GM12875 (cell line): ENCODE data around the gene ETV7.

Experiments used
- H3K4me3 ChIP-seq: one replicate; pipeline ENCODE4 v1.5.1; 2011; ENCODE audit warnings: low read depth, low read length, control low read depth
- TF ChIP-seq, protein P1 (sequence below): IDR thresholded peaks from 2 replicates; pipeline ENCODE4 v1.5.1; 2011; ENCODE audit warnings: low read depth, mild to moderate bottlenecking, control low read depth, inconsistent platforms, low read length, moderate library complexity, borderline replicate concordance; ENCODE audit not compliant: insufficient read depth

The ETV7 gene

DNA sequence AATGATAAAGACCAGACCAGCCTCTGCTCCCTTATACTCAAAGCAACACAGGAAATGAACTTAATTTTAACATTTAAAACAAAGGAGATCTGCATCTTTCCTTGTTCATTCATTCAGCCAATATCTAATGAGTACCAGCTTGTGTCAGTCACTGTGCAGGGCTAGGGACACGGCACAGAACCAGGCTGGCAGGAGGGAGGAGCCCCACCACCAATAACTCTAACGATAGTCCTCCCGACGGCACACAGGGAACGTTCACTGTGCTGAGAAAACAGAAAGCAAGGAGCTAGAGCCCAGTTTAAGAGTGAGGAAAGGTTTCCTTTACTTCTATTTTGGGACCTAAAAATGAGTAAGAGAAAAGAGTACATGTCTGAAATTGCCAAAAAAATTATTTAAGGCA, 9.9 kb downstream of the ETV7 start:
- no peak overlapping the region for H3K4me3 ChIP-seq
- TF ChIP-seq, protein P1, sequence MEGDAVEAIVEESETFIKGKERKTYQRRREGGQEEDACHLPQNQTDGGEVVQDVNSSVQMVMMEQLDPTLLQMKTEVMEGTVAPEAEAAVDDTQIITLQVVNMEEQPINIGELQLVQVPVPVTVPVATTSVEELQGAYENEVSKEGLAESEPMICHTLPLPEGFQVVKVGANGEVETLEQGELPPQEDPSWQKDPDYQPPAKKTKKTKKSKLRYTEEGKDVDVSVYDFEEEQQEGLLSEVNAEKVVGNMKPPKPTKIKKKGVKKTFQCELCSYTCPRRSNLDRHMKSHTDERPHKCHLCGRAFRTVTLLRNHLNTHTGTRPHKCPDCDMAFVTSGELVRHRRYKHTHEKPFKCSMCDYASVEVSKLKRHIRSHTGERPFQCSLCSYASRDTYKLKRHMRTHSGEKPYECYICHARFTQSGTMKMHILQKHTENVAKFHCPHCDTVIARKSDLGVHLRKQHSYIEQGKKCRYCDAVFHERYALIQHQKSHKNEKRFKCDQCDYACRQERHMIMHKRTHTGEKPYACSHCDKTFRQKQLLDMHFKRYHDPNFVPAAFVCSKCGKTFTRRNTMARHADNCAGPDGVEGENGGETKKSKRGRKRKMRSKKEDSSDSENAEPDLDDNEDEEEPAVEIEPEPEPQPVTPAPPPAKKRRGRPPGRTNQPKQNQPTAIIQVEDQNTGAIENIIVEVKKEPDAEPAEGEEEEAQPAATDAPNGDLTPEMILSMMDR = no peak

DNA sequence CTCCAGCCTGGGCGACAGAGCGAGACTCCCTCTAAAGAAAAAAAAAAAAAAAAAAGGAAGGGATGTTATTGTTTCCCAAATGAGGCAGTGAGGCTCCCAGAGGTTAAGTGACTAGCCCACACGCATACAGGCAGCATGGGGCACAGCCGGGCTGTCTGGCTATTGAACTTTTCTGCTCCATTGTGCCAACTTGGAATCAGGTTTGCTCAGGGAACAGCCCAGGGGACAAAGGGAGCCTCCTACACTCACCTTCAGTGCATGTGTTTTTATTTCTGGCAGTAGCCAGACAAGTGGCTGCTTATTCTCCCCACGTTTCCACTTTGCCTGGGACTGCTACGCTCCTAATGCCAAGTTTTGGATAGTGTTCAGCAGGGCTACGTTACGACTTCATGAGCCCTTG, 10.7 kb downstream of the ETV7 start:
- TF ChIP-seq, protein P1 = no peak
- H3K4me3 ChIP-seq = no peak overlapping the region

DNA sequence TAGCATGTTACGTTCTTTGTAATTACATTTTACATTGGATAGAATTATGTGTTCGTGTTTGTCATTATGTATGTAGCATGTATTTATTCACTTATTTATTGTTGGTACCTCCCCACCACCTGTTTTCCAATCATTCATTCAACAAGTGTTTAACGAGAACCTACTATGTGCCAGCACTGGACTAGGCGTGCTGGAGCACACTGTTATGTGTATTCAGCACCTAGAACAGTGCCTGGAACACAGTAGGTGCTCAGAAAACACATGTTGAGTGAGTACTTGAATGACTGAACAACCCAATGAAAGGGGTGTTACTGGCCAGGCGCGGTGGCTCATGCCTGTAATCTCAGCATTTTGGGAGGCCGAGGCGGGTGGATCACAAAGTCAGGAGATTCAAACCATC, 11.3 kb downstream of the ETV7 start:
- TF ChIP-seq, protein P1 = no peak

DNA sequence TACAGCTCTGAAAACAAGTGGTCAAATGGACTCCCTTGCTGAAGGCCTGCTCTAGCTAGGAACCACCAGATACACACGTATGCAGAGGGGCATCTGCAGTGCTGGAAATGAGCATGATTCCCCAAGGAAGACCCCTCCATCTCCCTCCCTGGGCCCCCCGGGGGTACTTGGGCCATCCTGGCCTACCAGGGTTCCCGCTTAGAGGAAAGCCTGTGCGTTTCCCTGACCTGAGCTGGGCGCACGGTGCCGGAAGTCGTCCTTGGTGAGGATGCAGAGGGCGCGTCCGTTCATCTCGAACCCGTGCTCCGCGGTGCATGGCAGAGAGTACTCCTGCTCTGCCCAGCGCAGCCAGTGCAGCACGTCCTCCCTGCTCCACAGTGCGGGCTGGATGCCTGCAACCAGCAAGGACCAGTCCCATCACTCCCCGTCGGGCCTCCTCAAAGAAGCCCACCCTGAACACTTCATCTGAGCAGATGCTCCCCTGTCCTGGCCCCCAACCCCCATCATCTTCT, 11.8 kb downstream of the ETV7 start:
- no peak overlapping the region for H3K4me3 ChIP-seq
- TF ChIP-seq, protein P1 = no peak

More for the DNA sequence above, 11.3 kb downstream of the ETV7 start:
- H3K4me3 ChIP-seq = no peak overlapping the region

DNA sequence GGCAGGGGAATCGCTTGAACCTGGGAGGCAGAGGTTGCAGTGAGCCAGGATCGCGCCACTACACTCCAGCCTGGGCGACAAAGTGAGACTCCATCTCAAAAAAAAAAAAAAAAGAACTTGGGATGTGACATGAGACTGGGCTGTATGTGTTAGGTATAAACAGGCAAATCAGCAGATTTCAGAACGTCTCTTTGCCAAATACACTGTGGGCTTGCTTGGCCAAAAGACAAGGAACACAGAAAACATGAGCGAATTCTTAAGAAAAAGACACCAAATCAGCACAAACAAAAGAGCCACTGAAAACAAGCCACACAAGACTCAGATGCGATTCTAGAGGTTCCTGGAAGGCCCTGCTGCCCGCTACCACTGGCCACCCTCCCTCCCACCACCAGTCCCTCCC, 12.5 kb downstream of the ETV7 start:
- H3K4me3 ChIP-seq = no peak overlapping the region
- TF ChIP-seq, protein P1 = no peak

DNA sequence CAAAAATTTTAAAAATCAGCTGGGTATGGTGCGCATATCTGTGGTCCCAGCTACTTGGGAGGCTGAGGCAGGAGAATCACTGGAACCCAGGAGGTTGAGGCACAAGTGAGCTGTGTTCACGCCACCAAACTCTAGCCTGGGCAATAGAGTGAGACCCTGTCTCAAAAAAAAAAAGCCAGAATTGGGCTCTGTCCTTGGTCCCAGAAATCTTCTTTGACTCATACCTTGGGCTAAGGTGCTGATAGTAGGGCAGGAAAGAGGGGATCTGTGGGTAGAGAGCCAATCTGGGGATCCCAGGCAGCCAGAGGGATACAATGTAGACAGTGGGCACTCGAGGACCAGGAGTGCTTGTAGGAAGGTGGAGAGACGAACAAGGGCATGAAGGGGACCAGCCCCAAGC, 13.3 kb downstream of the ETV7 start:
- TF ChIP-seq, protein P1 = no peak
- no peak overlapping the region for H3K4me3 ChIP-seq

DNA sequence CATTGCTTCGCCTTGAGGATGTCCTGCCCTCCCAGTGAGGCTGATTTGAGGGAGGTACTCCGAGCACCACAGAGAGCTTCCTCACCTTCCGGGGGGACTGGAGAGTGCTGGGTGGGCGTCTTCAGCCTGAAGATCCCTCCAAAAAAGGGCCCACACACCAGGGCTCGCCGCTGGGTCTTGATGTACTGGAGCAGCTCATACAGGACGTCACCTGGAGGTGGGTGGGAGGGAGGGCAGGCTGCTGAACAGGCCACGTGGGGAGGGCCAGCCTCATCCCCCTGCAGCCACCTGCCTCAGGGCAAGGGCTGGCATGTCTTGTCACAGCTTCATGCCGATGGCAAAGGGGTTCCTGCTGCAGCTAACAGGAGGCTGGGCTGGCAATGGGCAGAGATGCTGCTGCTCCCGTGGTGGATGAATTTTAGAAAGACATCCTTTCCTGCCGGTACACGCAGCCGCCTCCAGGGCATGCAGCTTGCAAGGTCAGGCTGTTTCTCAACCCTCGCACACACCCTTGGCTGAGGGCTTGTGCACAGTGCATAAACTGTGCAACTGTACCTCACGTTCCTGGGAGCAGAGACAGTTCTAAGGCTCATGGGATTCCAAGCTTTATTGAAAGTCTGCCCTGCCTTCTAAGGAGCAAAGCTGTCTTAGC, 14.0 kb downstream of the ETV7 start:
- TF ChIP-seq, protein P1 = no peak
- no peak overlapping the region for H3K4me3 ChIP-seq
